HFF-Myc (cell line): ENCODE measurements around the gene ARHGEF10L.

Experiments used
- DNase-seq: peaks from one replicate; pipeline ENCODE4 v3.0.0-alpha.2; 2011; ENCODE audit warnings: low read depth; ENCODE audit errors: extremely low read depth
- H3K4me3 ChIP-seq: replicated peaks from 2 replicates; pipeline ENCODE4 v1.5.1; 2011; ENCODE audit warnings: low read depth, mild to moderate bottlenecking, control low read depth, low read length
- TF ChIP-seq, protein P1 (sequence below): IDR thresholded peaks from 2 replicates; pipeline ENCODE4 v1.5.1; 2012; ENCODE audit warnings: mild to moderate bottlenecking, low read depth, low read length, control low read depth; ENCODE audit errors: missing control alignments

The ARHGEF10L gene

DNA sequence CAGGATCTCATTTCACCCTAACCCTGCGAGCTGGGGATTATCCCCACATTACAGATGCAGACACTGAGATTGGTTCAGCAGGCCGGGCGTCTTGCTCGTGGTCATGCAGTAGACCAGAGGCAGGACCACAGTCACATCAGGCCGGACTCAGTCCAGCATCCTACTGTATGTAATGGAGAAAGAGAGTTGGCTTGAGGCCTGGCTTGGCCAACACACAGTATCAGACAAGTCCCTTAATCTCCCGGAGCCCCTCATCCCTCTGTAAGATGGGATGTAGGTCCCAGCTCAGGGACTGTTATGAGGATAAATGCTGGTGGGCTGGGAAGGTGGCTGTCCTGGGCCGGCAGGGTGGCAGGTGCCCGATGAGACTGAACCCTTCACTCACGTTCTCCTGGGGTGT lies 149.5 kb downstream of the ARHGEF10L start:
- H3K4me3 ChIP-seq, result no peak overlapping the region
- no peak for DNase-seq
- TF ChIP-seq, protein P1, sequence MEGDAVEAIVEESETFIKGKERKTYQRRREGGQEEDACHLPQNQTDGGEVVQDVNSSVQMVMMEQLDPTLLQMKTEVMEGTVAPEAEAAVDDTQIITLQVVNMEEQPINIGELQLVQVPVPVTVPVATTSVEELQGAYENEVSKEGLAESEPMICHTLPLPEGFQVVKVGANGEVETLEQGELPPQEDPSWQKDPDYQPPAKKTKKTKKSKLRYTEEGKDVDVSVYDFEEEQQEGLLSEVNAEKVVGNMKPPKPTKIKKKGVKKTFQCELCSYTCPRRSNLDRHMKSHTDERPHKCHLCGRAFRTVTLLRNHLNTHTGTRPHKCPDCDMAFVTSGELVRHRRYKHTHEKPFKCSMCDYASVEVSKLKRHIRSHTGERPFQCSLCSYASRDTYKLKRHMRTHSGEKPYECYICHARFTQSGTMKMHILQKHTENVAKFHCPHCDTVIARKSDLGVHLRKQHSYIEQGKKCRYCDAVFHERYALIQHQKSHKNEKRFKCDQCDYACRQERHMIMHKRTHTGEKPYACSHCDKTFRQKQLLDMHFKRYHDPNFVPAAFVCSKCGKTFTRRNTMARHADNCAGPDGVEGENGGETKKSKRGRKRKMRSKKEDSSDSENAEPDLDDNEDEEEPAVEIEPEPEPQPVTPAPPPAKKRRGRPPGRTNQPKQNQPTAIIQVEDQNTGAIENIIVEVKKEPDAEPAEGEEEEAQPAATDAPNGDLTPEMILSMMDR, result no peak

DNA sequence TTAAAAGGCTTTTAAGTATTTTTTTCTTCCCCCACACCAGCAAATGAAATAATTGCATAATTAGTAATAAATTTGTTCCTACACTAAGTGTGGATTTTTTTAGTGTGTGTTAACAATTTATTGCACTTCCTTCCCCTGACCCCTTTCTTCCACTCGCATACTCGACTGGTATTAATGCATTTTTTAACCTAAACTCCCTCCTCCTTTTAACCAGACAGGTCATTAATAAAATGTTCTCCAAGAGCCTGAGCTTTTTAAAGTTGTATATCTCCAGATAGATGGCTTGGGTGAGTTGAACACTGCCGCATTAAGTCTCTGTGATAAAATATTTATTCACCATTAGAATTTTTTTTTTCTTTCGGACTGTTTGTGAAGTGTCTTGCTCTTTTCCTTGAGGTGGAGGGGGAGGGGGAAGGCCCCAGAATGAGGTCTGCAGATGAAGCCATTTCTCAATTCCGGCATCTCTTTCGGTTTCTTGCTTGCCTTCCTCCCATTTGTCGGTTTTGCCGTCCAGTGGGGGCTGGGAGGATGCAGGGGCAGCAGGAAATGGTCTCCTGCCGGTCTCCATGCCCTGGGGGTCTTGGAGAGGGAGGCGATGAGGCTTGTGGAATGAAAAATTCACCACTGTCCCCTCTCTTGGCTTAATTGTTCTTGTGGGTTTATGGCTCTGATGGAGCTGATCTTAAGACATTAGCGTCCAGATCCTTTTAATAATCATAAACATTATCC lies 151.6 kb downstream of the ARHGEF10L start:
- TF ChIP-seq, protein P1, result no peak
- no peak overlapping the region for H3K4me3 ChIP-seq

DNA sequence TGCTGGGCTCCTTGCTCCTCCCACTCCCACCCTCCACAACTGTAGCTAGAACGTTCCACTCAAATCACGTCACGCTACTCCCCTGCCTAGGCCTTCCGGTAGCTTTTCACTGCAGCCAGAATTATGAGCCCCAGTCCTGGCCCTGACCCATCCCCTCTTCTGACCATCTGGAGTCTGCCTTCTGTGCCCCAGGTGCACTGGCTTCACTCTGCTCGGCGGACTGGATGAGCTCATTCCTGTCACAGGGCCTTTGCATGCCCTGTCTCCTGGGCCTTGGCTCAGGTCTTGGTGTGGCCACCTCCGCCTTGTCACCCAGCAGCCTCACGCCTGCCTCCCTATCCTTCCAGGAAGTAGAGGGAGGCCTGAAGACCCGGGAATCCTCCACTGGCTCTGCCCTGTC lies 153.1 kb downstream of the ARHGEF10L start:
- no peak overlapping the region for H3K4me3 ChIP-seq
- DNase-seq, result no peak
- TF ChIP-seq, protein P1, result no peak

More for the DNA sequence above, 151.6 kb downstream of the ARHGEF10L start:
- no peak for DNase-seq

DNA sequence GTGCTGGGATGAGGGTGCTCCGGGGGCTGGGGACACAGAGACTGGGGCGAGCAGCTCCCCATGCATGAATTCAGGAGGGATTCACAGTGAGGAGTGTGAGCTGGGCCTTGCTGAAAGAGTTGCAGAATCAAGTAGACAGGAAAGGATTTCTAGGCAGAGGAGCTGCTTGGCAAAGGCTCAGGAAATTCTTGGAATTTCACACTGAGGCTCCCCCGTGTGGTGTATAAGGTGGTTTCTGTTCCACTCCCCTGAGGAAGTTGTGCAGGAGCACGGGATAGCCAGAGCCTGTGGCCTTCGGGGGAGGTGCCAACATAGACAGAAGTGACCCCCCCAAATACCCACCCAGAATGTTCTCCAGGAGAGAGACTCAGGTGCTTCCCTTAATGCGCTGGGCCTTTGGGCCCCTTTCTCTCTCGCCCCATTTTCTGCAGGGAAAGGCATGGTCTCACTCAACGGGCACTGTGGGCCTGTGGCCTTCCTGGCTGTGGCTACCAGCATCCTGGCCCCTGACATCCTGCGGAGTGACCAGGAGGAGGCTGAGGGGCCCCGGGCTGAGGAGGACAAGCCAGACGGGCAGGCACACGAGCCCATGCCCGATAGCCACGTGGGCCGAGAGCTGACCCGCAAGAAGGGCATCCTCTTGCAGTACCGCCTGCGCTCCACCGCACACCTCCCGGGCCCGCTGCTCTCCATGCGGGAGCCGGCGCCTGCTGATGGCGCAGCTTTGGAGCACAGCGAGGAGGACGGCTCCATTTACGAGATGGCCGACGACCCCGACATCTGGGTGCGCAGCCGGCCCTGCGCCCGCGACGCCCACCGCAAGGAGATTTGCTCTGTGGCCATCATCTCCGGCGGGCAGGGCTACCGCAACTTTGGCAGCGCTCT lies 157.2 kb downstream of the ARHGEF10L start:
- peak; percentile 36 for DNase-seq
- TF ChIP-seq, protein P1, result peak; percentile 53
- H3K4me3 ChIP-seq, result no peak overlapping the region

DNA sequence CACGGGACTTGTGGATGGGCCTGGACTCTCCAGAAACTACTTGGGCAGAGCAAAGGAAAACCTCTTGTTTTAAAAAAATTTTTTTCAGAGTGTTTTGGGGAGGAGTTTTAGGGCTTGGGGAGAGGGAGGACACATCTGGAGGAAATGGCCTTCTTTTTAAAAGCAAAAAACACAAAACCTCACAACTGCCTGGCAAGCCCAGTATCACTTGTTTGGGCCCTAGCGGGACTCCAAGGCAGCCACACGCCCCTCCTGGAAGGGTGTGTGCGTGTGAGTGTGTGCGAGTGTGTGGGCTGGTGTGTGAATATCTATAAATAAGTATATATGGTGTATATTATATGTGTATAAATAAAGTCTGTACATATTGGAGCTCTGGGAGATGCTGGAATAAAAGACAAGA lies 158.0 kb downstream of the ARHGEF10L start:
- DNase-seq, result no peak
- H3K4me3 ChIP-seq, result no peak overlapping the region
- TF ChIP-seq, protein P1, result no peak

DNA sequence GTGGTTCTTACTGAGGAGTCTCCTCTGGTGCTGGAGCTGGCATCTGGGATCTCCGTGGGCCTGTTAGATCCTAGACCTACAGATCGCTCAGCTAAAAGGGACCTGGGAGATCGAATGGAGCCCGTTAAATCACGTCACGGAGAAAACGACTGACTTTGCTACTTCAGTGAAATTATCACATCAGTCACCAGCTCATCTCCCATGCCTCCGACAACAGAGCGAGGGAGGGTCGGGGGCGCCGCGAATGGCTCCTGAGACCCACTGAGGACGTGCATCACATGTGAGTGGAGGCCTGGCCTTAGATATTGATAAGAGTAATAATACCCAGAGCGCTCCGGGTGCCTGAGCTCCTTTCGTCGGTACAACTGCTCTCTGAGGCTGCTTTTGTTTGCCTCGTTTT lies 160.1 kb downstream of the ARHGEF10L start:
- TF ChIP-seq, protein P1, result no peak
- DNase-seq, result no peak
- no peak overlapping the region for H3K4me3 ChIP-seq
